Ovary (tissue), 3 donors: ENCODE measurements around the gene MAD1L1.

ENCODE experiments used
- POLR2A ChIP-seq: fragments of 450-650 bp; IDR thresholded peaks from one replicate; pipeline ENCODE4 v1.6.1; 2017; ENCODE audit warnings: antibody characterized with exemption, mild to moderate bottlenecking, moderate library complexity
- TF ChIP-seq, protein P1 (sequence below), 3 donors: fragments of 450-650 bp in 2 of 3; fragments of 200-600 bp in 1 of 3; IDR thresholded peaks; one replicate each; pipeline versions ENCODE4 v1.5.1 to v1.8.0; 2016 to 2022; ENCODE audit warnings: antibody characterized with exemption in 3 of 3, mild to moderate bottlenecking in 1 of 3
- donor health status: DM: no; HTN: no; CAD: no.

DNA sequence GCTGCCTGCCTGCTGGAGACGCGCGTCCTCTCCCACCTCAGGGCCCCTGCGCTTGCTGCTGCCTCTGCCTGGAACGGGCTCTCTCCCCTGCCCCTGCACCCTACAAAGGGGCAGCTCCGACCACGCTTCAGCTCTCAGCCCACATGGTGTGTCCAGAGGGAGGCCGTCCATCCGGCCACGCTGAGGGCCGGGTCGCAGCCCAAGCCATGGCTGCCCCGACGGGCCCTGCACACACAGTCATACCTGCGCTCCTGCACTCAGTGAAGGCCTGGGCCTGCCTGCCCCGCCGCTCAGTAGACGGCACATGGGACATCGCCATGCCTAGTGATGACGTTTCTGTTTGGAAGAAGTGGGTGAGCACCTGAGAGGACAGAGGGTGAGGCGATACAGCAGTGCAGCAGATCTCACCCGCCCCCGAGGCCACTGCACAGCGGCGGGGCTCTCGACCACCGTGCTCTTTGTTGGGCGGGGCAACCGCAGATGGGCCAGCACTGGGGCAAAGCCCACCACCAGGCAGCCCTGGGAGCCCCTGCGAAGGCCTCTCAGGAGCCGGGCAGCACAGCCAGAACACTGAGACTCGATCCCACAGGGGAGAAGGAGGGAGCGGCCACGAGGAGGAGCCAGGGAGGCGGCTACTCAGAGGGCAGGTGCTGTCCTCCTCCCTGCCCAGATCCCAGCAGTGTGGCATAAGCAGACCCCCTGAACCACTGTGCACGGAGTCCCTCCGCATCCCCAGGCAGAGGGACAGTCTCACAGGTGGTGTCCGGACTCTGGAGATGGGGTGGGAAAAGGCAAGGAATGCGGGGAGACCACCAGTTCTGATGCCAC, 129.5 kb downstream of the MAD1L1 start:
- TF ChIP-seq, protein P1, sequence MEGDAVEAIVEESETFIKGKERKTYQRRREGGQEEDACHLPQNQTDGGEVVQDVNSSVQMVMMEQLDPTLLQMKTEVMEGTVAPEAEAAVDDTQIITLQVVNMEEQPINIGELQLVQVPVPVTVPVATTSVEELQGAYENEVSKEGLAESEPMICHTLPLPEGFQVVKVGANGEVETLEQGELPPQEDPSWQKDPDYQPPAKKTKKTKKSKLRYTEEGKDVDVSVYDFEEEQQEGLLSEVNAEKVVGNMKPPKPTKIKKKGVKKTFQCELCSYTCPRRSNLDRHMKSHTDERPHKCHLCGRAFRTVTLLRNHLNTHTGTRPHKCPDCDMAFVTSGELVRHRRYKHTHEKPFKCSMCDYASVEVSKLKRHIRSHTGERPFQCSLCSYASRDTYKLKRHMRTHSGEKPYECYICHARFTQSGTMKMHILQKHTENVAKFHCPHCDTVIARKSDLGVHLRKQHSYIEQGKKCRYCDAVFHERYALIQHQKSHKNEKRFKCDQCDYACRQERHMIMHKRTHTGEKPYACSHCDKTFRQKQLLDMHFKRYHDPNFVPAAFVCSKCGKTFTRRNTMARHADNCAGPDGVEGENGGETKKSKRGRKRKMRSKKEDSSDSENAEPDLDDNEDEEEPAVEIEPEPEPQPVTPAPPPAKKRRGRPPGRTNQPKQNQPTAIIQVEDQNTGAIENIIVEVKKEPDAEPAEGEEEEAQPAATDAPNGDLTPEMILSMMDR (IDR thresholded peaks at IDR 0.05) = no peak
- TF ChIP-seq POLR2A = no peak
